Glomerular endothelial cell (primary cell): ENCODE results near the gene RNF141. TPM values are rescaled to one million over a fixed set of nuclear protein-coding genes. Genes with fewer than 3 reads are reported as not detected.

ENCODE experiments used
- DNase-seq: peaks from one replicate; pipeline ENCODE4 v3.0.0-alpha.2; 2011; ENCODE audit warnings: low read depth, low spot score; ENCODE audit errors: extremely low read depth
- total RNA-seq: library from RNA; depleted of rRNA; stranded (reverse); fragments of >200 nt; gene quantifications from 2 replicates; pipeline ENCODE4 v1.2.3, GENCODE V29; 2015

The RNF141 gene, protein sequence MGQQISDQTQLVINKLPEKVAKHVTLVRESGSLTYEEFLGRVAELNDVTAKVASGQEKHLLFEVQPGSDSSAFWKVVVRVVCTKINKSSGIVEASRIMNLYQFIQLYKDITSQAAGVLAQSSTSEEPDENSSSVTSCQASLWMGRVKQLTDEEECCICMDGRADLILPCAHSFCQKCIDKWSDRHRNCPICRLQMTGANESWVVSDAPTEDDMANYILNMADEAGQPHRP
- total RNA-seq: 27.2 and 32.1 TPM in 2 replicates

DNA sequence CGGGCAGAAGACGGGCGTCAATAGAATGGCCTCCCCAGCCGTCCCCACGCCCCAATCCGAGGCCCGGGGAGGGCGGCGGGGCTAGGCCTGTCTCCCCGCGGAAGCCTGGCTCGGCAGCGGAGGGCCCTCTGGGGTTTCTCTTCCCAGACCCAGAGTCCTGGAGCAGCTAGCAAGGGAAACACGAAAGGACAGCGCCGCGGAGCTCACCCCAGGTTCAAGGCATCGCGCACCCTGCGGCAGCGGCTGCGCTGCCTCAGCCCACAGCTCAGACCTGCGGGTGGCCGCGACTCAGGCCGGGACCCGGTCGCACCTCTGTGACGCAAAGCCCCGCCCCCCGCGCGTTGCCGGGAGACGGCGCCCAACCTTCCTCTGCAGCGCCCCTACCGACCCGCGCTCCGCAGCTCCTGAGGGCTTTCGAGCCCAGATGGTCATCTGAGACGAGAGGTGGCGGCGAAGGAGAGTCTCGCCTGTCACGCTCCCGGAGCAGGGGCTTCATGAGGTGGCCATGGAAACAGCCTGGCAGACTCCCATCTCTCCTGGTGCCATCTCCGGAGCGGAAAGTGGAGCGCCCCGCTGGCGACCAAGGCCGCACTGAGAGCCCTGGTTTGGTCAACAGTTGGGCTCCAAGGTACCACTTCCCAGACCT is at the start of gene RNF141:
TSS of gene RNF141 (minus strand) at position 273 of the 646 bp plus-strand sequence. CDS start 7,029 bp downstream, outside the sequence.
- DNase-seq: no peak

DNA sequence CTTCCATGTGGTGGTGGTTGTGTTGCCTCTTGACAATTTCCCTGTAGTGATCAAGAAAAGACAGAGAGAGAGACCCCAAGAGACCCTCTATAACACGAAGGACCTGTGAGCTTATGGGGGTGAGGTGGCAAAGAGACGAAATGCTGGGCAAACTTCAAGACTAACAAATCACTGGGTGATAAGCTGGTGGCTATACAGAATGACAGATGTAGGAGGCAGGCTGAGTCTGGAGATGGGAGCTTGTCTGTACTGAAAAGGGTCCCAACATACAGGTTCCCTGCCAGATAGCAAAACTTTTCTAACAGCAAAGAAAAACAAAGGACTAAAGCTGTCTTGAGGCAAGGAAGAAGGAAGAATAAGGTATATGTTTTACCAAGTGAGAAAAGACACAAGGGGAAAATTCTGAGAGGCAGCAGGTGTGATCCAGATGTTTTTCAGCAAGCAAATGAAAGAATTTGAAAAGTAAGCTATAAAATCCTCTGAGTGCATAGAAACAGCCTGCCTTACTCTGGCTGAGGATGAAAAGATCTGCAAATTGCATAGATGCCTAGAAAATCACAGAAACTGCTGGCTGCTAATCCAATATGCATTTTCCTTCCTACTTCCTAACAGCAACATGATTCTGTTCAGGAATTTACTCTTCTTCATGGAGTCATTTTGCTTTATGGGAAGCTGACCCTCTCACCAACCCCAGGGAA is 49.4 kb upstream of the RNF141 start:
- no peak for DNase-seq

DNA sequence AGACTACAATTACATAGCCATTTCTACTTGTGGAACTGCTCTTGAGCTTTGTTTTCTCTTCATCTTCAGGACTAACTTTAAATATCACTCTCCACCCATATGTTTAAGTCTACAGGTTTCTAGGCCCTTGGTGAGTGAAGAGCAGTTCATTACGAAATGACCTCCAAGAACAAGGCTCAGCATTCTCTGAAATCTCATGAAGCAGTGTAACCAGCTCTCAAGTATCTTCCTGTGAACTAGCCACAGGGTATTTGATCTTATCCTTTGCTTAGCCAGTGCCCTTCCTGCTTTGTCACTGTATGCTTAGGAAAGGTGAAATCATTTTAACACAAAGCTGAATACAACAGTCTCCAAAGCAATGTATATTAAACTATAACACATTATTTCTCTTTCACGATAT is 47.9 kb upstream of the RNF141 start:
- no peak for DNase-seq

DNA sequence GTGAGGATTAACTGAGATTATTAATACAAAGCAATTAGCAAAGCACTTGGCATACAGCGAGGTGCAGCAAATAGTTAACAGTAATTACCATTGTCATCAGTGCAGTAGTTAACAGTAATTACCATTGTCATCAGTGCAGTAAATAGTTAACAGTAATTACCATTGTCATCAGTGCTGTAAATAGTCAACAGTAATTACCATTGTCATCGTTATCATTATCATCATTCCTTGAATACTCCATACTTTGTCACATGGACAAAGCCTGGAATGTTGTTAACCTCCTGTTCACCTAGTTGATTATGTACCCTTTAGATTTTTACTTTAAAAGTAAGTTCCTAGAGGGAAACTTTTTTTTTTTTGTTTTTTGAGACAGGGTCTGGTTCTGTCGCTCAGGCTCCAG is 47.0 kb upstream of the RNF141 start:
- DNase-seq: no peak

DNA sequence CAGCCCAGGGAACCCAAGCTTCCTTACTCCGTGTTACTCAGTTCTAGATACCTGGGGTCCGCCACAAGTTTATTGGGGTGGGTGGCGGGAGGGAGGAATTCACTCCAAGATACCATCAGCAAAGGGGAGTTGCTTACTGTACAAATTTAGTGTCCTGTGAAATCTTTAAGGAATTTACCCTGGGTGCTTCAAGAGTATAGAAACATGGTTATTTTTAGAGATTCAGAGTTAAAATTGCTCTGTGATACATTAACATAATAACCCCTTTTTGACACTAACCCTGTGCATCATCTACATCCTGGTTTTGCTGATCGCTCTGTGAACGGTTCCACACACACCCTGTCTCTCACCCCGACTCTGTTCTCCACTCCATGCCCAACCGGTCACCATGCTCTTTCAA is 46.4 kb upstream of the RNF141 start:
- DNase-seq: no peak

DNA sequence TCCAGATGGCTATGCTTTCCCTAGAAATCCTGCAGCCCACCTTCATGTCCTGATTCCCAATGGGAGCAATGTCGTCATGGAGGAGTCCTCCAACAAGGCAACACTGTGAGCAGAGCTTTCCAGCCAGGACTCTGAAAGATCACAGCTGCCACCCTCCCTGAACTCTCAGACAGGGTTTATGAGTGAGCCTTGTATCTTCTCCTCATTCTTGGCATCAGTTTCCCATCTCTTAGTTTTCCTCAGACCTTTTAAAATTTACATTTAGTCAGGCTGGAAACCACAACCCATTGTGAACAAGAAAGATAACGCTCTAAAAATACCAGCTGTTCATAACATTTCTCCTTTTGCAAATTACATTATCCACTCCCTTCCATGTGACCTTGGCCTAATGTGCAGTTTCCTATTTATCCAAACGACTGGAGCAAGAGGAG is 43.1 kb upstream of the RNF141 start:
- DNase-seq: no peak

DNA sequence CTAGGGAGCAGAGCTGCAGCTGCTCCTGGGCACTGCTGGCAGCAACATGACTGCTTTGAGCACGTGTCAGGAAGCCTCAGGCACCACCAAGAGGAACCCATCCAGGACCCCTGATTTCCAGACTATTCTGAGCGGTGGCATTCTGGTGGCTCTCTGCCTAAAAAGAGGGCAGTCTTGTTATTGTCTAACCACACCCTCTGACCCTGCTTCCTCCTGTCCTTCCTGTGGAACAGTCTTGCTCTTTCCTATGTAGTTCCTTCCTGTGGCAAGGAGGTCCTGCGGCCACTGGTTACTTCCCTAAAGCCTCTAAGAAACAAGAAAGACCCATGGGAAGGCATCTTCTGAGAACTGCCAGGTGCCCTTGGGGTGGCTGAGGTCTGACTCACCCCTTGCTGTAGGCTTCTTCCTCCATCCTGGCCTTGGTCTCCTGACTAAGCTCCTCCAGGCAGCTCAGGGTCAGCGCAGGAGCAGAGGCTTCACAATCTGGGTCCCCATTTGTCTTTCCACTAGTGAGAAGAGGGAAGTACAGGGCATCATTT is 40.6 kb upstream of the RNF141 start:
- DNase-seq: no peak

DNA sequence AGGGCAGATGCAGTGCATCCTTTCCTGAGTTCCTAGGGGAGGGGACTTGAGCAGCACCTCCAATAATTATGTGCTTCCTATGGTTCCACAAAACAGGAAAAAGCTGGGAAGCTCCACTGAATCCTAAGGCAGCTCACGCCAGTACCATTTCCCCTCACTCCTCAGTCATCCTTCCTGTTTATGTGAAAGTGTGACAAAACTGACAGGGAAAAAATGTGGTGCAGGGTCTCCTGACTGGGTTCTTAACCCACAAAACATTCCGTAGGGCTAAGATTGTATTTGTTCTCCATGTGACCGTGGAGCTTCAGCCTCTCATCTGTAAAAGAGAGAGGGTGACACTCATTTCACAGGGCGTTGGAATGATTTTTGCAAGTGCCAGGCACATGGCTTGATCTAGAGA is 39.6 kb upstream of the RNF141 start:
- DNase-seq: peak; percentile 77

DNA sequence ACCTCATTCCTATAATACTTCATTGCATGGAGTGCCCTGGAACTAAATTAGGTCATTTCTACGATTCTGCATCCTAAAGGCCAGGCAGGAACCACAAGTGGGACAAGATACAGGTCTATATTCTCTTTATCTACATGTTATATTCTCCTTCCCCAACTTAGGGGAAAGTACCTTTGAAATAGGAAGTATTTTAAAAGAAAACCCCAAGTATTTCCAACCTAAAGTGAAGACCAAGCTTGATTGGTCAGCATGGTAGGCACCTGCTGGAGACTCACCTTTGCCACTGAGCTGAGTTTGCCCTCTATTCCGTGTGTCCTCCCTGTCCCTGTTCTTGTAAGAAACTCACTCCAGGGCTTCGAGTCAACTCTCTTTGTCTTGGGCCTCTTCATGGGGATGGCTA is 38.7 kb upstream of the RNF141 start:
- no peak for DNase-seq

DNA sequence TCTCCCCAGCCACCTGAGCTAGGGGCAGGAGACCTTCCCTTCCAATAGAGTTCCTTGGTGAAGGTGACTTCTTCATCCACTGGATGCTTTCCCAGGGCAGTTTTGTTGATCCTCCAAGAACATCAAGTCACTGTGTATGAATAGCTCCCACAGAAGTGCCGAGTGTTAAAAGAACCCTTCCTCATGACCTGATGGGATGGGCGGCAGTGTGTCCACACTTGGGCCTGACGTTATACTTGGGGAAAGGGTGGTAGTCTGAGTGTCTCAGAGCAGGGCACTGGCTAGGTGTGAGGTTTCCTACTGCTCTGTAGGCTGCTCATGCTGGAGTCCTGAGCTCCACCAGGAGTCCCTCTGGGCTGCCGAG is 35.0 kb upstream of the RNF141 start:
- no peak for DNase-seq

DNA sequence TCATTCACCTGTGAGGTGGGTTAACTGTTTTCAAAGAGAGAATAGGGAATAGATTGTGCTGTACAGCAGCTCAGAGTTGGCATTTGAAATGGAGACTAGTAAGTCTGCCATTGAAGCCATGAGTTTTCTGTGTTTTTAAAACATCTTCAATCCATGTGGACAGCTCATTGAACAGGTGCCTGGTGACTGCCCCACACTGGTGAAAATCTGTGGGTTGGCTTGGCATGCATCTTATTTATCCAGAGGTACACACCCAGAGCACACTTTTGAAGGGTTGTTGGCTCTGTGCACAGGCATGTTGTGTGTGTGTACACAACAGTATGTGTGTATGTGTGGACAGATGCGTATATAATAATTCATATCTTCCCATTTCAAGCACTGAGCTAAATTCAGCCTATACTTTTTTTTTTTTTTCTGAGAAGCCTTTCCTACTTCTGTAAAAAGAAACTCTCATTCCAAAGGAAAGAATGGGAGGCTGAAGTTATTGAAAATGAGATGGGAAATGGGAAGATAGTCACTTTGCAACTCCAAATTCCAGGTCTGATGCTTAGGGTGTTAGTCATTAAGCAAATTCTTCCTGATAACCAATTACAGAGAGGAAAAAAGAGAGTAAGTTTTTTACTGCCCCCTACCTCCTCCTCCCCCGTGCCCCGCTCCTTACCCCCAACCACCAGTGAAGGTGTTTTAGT is 34.5 kb upstream of the RNF141 start:
- no peak for DNase-seq

DNA sequence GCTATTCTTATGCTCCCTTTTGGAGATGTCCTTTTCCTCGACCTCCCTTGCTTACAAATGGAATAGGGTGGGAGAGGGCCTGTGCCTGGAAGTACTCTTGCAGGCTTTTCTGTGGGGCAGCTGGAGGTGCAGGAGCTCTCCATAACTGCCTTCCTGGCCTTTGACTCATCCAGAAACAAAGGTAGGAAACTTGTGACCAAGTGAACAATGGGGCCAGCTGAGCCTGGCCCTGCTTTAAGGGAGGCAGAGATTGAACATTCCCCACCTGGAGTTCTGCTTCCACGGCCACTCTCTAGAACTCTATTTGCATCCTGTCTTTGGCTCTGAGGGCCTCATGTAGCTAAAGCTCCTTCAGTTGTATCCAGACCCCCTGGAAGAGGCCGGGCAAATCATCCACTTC is 32.6 kb upstream of the RNF141 start:
- DNase-seq: no peak

DNA sequence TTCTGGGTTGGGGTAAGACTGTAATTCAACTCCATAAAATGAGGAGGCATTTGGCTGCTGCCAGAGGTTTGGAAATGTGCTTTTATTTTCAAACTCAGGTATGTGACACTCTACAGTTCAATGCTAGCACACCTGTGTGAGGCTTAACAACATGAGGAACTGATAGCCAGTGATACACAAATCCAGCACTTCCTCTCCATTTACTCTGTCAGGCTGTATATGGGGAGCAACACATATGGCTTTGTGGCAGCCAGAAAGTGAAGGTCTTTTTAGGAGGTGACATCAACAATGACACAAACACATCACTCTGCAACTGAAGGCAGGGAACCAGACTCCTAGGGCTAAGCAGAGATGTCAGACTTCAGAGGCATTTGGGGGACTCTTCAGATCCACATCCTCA is 32.0 kb upstream of the RNF141 start:
- DNase-seq: no peak

DNA sequence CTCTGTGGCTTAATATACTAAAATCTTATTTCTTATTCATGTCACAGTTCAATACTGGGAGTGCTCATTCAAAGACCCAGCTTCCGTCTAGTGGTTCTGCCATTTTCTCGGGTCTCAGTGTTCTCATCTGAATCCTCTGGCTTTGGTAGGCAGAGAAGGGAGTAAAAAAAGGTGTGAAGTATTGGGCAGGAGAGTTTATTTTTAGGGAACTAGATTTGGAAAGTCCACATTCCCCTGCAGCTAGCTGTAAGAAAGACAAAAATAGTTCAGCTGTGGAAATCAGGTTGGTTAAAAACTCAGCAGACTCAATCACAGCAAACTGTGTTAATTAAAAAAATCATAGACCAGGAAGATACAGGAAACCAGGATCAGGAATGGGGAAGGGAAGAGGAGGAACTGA is 31.5 kb upstream of the RNF141 start:
- no peak for DNase-seq

DNA sequence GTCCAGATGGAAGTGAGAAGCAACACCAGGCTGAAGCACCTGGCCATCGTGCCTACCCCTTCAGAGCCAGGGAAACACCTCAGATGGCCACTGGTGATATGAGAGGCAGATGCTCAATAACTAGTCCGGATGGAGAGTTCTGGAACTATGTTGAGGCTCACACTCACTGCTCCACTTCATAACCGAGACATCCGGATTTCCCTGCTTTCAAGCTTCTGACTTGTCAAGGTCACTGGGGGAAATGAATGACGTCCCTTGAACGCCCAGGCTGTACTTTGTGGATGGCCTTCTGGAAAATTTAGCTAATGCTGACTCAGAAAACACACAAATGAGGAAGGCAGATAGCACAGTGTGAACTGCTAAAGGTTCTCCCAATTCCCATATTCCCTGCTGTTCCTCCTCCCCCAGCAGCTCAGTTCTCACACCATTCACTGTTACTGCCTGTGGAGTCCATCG is 27.5 kb upstream of the RNF141 start, which contains the start of gene LYVE1:
TSS of gene LYVE1 (minus strand) at position 180 of the 456 bp plus-strand sequence. CDS start at position 47, 133 bp downstream.
- peak; percentile 85 for DNase-seq

DNA sequence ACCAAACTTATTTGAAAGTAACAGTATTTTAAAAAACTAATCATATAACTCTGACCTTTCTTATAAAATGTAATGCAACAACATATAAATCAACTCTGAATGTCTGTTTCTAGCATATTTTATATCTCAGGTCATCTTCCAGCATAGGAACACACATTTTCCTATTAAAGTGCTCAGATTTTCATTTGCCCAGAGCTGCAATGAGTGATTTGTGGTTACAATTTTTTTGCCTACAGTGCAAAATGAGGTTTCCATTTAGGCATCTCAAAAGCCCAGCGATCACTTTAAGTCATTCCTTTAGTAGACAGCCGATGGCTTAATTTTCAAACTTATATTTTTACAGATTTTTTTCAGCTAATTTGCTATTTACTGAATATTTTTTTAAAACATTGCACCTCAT is 26.5 kb upstream of the RNF141 start:
- DNase-seq: no peak

DNA sequence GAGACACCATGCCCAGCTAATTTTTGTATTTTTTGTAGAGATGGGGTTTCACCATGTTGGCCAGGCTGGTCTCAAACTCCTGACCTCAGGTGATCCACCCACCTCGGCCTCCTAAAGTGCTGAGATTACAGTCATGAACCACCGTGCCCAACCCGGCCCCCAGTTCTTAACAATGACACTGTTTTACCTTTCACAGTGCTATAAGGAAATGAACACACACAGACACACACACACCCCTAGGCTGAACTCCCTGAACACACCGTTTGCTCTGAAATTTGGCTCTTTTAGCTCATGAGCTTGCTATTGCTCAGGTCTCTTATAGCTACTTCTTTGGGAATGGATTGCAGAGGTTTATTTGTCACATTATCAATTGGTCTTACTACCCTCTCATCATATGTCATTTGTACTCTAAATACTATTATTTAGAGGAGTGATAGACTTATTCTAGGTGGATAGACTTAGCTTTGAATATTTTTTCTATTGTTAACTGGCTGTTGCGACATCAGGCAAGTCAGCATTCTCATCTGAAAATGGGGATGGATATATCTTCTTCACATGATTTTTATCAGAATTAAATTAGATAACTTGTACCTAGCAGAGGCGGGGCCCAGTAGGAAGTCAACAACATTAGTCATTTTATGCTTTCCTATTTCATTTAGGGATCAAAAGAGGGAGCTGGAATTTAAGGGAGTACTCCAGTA is 25.4 kb upstream of the RNF141 start:
- DNase-seq: no peak

DNA sequence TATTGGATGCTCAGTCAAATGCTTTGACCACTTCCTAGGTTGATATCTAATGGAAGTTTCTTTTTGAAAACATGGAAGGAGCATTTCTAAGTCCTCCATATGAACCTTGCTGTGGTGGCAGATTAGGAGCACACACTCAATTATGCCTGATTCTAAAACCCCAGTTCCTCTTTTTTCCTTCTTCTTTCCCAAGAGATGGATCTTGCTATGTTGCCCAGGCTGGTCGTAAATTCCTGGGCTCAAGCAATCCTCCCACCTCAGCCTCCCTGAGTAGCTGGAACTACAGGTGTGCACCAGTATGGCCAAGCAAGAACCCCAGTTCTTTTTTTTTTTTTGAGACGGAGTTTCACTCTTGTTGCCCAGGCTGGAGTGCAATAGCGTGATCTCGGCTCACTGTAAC is 24.5 kb upstream of the RNF141 start:
- no peak for DNase-seq

DNA sequence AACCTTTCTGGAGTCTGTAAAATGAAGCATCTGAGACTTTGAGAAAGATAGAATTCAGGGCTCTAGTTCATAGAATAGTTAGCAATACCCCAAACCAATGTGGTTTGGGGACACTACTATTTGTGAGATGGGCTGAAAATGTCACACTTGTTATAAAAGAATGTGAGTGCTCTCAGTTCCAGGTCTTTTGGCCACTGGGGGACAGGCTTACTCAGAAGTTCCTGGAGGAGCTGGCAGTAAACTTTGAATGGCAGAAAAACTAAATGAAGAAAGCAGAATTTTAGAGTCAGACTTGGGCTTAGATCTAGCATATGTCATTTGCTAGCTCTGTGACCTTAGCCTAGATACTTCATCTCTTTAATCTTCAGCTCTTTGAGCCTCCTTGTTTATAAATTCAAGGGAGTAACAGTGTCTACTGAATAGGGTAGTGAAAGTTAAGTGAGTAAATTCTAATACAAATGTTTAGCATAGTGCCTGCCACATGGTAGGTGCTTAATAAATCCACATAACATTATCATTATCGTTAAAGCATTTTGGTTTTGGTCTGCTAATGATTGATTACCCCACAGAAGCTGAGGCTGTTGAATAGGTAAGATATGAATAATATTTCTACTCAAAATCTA is 23.8 kb upstream of the RNF141 start:
- no peak for DNase-seq

DNA sequence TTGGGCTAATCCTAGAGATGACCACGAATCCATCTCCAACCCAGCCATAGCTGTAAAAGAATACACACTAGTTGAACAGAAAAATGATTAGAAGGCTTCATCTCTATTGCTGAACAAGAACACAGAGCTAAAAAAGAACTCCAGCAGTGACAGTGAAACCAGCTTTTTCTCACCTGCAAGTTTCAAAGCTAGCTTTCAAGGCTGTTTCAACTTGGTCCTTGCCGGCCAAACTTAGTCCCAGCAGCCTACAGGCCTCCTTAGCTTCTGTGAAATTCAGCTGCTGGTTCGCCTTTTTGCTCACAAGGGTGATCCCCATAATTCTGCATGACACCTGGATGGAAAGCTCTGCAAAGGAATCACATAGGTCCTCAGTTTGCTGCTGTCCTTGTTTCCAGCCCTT is 23.0 kb upstream of the RNF141 start:
- no peak for DNase-seq
